Measurements from ENCODE around the gene TULP4. TPM values are rescaled to one million over a fixed set of nuclear protein-coding genes. Genes with fewer than 3 reads are reported as not detected.
"Not testable (repeated sequence)": the region's sequence is repeated elsewhere in the genome, so short reads cannot be mapped to it uniquely, and the experiment has no call there.

Gene TULP4
- total RNA-seq, 1 donor from 2014 or later, result 171 TPM

- Mint-ChIP-seq H3K4me3 (ENCODE audit: low read depth) (no peak overlapping the region), H3K4me1 (ENCODE audit: low read depth) (no peaks in the 10 kb centered on the region), H3K36me3 (ENCODE audit: insufficient read depth) (peaks cover 11% of the 10 kb centered on the region), H3K27ac (no peak overlapping the region), H3K27me3 (no peaks in the 10 kb centered on the region), H3K9me3 (ENCODE audit: low read depth) (peaks cover 25% of the 10 kb centered on the region)
- no peak for DNase-seq (ENCODE audit: low spot score, unreplicated experiment)
- TF ChIP-seq CTCF (IDR thresholded peaks at IDR 0.05; ENCODE audit: unreplicated experiment), result no peak
These were observed 212.0 kb downstream of the TULP4 start for GRCh38 chr6:158524311-158524710.

- not testable (repeated sequence) for H3K4me3 Mint-ChIP-seq (ENCODE audit: low read depth); H3K4me1 Mint-ChIP-seq (ENCODE audit: low read depth); DNase-seq (ENCODE audit: low spot score, unreplicated experiment); H3K27ac Mint-ChIP-seq; H3K27me3 Mint-ChIP-seq
- H3K9me3 Mint-ChIP-seq (ENCODE audit: low read depth), result peaks cover 25% of the 10 kb centered on the region
- peaks cover 11% of the 10 kb centered on the region for H3K36me3 Mint-ChIP-seq (ENCODE audit: insufficient read depth)
These were observed 215.6 kb downstream of the TULP4 start for GRCh38 chr6:158527858-158528257.

- peaks cover 8% of the 10 kb centered on the region for H3K36me3 Mint-ChIP-seq (ENCODE audit: insufficient read depth)
- H3K4me3 Mint-ChIP-seq (ENCODE audit: low read depth), result no peak overlapping the region
- H3K27me3 Mint-ChIP-seq, result peaks cover 12% of the 10 kb centered on the region
- TF ChIP-seq CTCF (IDR thresholded peaks at IDR 0.05; ENCODE audit: unreplicated experiment), result no peak
- no peaks in the 10 kb centered on the region for H3K4me1 Mint-ChIP-seq (ENCODE audit: low read depth)
- H3K27ac Mint-ChIP-seq, result no peak overlapping the region
- no peak for DNase-seq (ENCODE audit: low spot score, unreplicated experiment)
- peaks cover 20% of the 10 kb centered on the region for H3K9me3 Mint-ChIP-seq (ENCODE audit: low read depth)
These were observed 216.6 kb downstream of the TULP4 start for GRCh38 chr6:158528826-158529225.

GRCh38 chr6:158529629-158530028, 217.4 kb downstream of the TULP4 start:
- Mint-ChIP-seq H3K27me3 (peaks cover 12% of the 10 kb centered on the region), H3K9me3 (ENCODE audit: low read depth) (peaks cover 20% of the 10 kb centered on the region), H3K4me1 (ENCODE audit: low read depth) (no peaks in the 10 kb centered on the region), H3K27ac (no peak overlapping the region), H3K4me3 (ENCODE audit: low read depth) (no peak overlapping the region), H3K36me3 (ENCODE audit: insufficient read depth) (peaks cover 7% of the 10 kb centered on the region)
- no peak for DNase-seq (ENCODE audit: low spot score, unreplicated experiment)
- no peak for TF ChIP-seq CTCF (IDR thresholded peaks at IDR 0.05; ENCODE audit: unreplicated experiment)

GRCh38 chr6:158531566-158531965, 219.3 kb downstream of the TULP4 start:
- H3K4me1 Mint-ChIP-seq (ENCODE audit: low read depth), result no peaks in the 10 kb centered on the region
- no peak overlapping the region for H3K4me3 Mint-ChIP-seq (ENCODE audit: low read depth)
- no peak overlapping the region for H3K27ac Mint-ChIP-seq
- peaks cover 2% of the 10 kb centered on the region for H3K36me3 Mint-ChIP-seq (ENCODE audit: insufficient read depth)
- H3K27me3 Mint-ChIP-seq, result peaks cover 14% of the 10 kb centered on the region
- H3K9me3 Mint-ChIP-seq (ENCODE audit: low read depth), result peaks cover 13% of the 10 kb centered on the region
- DNase-seq (ENCODE audit: low spot score, unreplicated experiment), result no peak
- no peak for TF ChIP-seq CTCF (IDR thresholded peaks at IDR 0.05; ENCODE audit: unreplicated experiment)

- Mint-ChIP-seq H3K27me3 (peaks cover 14% of the 10 kb centered on the region), H3K4me3 (ENCODE audit: low read depth) (no peak overlapping the region), H3K27ac (no peak overlapping the region), H3K9me3 (ENCODE audit: low read depth) (peaks cover 9% of the 10 kb centered on the region), H3K36me3 (ENCODE audit: insufficient read depth) (peaks cover 2% of the 10 kb centered on the region), H3K4me1 (ENCODE audit: low read depth) (no peaks in the 10 kb centered on the region)
- DNase-seq (ENCODE audit: low spot score, unreplicated experiment), result no peak
- no peak for TF ChIP-seq CTCF (IDR thresholded peaks at IDR 0.05; ENCODE audit: unreplicated experiment)
These were observed 219.7 kb downstream of the TULP4 start for GRCh38 chr6:158531970-158532369.
